Mucosa of rectum (tissue), 2 donors: Measurements from ENCODE around the gene RAPH1.

Experiments
- H3K27ac ChIP-seq, 2 donors: one replicate each; pipeline ENCODE4 v1.7.0; 2013; ENCODE audit warnings: inconsistent platforms in 2 of 2, low read depth in 2 of 2, low read length in 2 of 2
- H3K27me3 ChIP-seq, 2 donors: one replicate each; pipeline ENCODE4 v1.7.0; 2013; ENCODE audit warnings: low read length in 2 of 2; ENCODE audit not compliant: control insufficient read depth in 2 of 2, insufficient read depth in 2 of 2
- H3K36me3 ChIP-seq, 2 donors: one replicate each; pipeline ENCODE4 v1.7.0; 2013; ENCODE audit warnings: low read length in 2 of 2; ENCODE audit not compliant: control insufficient read depth in 2 of 2, insufficient read depth in 2 of 2
- H3K4me1 ChIP-seq, 2 donors: one replicate each; pipeline ENCODE4 v1.7.0; 2013; ENCODE audit warnings: low read length in 2 of 2, mild to moderate bottlenecking in 1 of 2; ENCODE audit not compliant: control insufficient read depth in 2 of 2, insufficient read depth in 2 of 2
- H3K4me3 ChIP-seq, 2 donors: one replicate each; pipeline ENCODE4 v1.7.0; 2013; ENCODE audit warnings: low read length in 2 of 2
- H3K9ac ChIP-seq, 2 donors: one replicate each; pipeline ENCODE4 v1.7.0; 2013; ENCODE audit warnings: low read length in 2 of 2, low read depth in 1 of 2, mild to moderate bottlenecking in 1 of 2
- H3K9me3 ChIP-seq, 2 donors: one replicate each; pipeline ENCODE4 v1.7.0; 2013; ENCODE audit warnings: low read length in 2 of 2; ENCODE audit not compliant: control insufficient read depth in 2 of 2
- donor health status: healthy.
- donor health status: Normal muscosa, but diverticular disease.

Gene RAPH1

GRCh38 chr2:203572316-203572715 lies 37.2 kb upstream of the RAPH1 start:
- no peaks in the 10 kb centered on the region for H3K4me1 ChIP-seq
- no peaks in the 10 kb centered on the region for H3K36me3 ChIP-seq
- no peak overlapping the region for H3K4me3 ChIP-seq
- no peak overlapping the region for H3K27ac ChIP-seq
- no peaks in the 10 kb centered on the region for H3K27me3 ChIP-seq
- no peaks in the 10 kb centered on the region for H3K9me3 ChIP-seq
- no peak overlapping the region for H3K9ac ChIP-seq

GRCh38 chr2:203569677-203570316 lies 34.7 kb upstream of the RAPH1 start:
- H3K4me3 ChIP-seq, result no peak overlapping the region
- H3K9me3 ChIP-seq, result no peaks in the 10 kb centered on the region

GRCh38 chr2:203567691-203568090 lies 32.6 kb upstream of the RAPH1 start:
- H3K36me3 ChIP-seq, result no peaks in the 10 kb centered on the region
- no peaks in the 10 kb centered on the region for H3K27me3 ChIP-seq
- H3K9ac ChIP-seq, result no peak overlapping the region
- H3K4me3 ChIP-seq, result no peak overlapping the region
- H3K4me1 ChIP-seq, result no peaks in the 10 kb centered on the region
- H3K9me3 ChIP-seq, result no peaks in the 10 kb centered on the region
- no peak overlapping the region for H3K27ac ChIP-seq

More at GRCh38 chr2:203569677-203570316, 34.7 kb upstream of the RAPH1 start:
- Histone ChIP-seq H3K27me3 (no peaks in the 10 kb centered on the region), H3K36me3 (no peaks in the 10 kb centered on the region), H3K27ac (no peak overlapping the region), H3K9ac (no peak overlapping the region), H3K4me1 (no peaks in the 10 kb centered on the region)

- no peaks in the 10 kb centered on the region for H3K9me3 ChIP-seq
- H3K4me3 ChIP-seq, result no peak overlapping the region
- H3K27me3 ChIP-seq, result no peaks in the 10 kb centered on the region
- no peaks in the 10 kb centered on the region for H3K36me3 ChIP-seq
- peaks cover 0 to 4% of the 10 kb centered on the region in 2 donors for H3K4me1 ChIP-seq
- H3K9ac ChIP-seq, result no peak overlapping the region
- no peak overlapping the region for H3K27ac ChIP-seq
Observed at GRCh38 chr2:203566161-203566560, 31.1 kb upstream of the RAPH1 start.

GRCh38 chr2:203565076-203565475 lies 30.0 kb upstream of the RAPH1 start:
- Histone ChIP-seq H3K9ac (no peak overlapping the region), H3K4me1 (peaks cover 0 to 4% of the 10 kb centered on the region in 2 donors), H3K9me3 (no peaks in the 10 kb centered on the region), H3K36me3 (no peaks in the 10 kb centered on the region), H3K27ac (no peak overlapping the region), H3K4me3 (no peak overlapping the region), H3K27me3 (no peaks in the 10 kb centered on the region)

GRCh38 chr2:203562268-203562667 lies 27.2 kb upstream of the RAPH1 start:
- Histone ChIP-seq H3K9me3 (no peaks in the 10 kb centered on the region), H3K27me3 (no peaks in the 10 kb centered on the region), H3K9ac (no peak overlapping the region), H3K36me3 (no peaks in the 10 kb centered on the region), H3K27ac (no peak overlapping the region), H3K4me3 (no peak overlapping the region), H3K4me1 (peaks cover 0 to 4% of the 10 kb centered on the region in 2 donors)

GRCh38 chr2:203559641-203560040 lies 24.5 kb upstream of the RAPH1 start:
- H3K9me3 ChIP-seq, result no peaks in the 10 kb centered on the region
- H3K4me1 ChIP-seq, result peaks cover 0 to 4% of the 10 kb centered on the region in 2 donors
- no peak overlapping the region for H3K9ac ChIP-seq
- no peak overlapping the region for H3K4me3 ChIP-seq
- H3K27ac ChIP-seq, result no peak overlapping the region
- no peaks in the 10 kb centered on the region for H3K27me3 ChIP-seq
- H3K36me3 ChIP-seq, result no peaks in the 10 kb centered on the region

- Histone ChIP-seq H3K4me3 (no peak overlapping the region), H3K9ac (no peak overlapping the region), H3K27ac (no peak overlapping the region), H3K9me3 (no peaks in the 10 kb centered on the region), H3K4me1 (no peaks in the 10 kb centered on the region), H3K36me3 (no peaks in the 10 kb centered on the region), H3K27me3 (no peaks in the 10 kb centered on the region)
Observed at GRCh38 chr2:203553784-203554183, 18.7 kb upstream of the RAPH1 start.

GRCh38 chr2:203551778-203552177 lies 16.7 kb upstream of the RAPH1 start:
- no peaks in the 10 kb centered on the region for H3K36me3 ChIP-seq
- H3K9ac ChIP-seq, result no peak overlapping the region
- H3K4me1 ChIP-seq, result no peaks in the 10 kb centered on the region
- H3K27me3 ChIP-seq, result no peaks in the 10 kb centered on the region
- H3K9me3 ChIP-seq, result no peaks in the 10 kb centered on the region
- H3K27ac ChIP-seq, result no peak overlapping the region
- H3K4me3 ChIP-seq, result no peak overlapping the region

- Histone ChIP-seq H3K4me3 (no peak overlapping the region), H3K27ac (no peak overlapping the region), H3K36me3 (no peaks in the 10 kb centered on the region), H3K9me3 (no peaks in the 10 kb centered on the region), H3K4me1 (no peaks in the 10 kb centered on the region), H3K27me3 (no peaks in the 10 kb centered on the region), H3K9ac (no peak overlapping the region)
Observed at GRCh38 chr2:203550266-203550665, 15.2 kb upstream of the RAPH1 start.

GRCh38 chr2:203549406-203549805 lies 14.3 kb upstream of the RAPH1 start:
- H3K36me3 ChIP-seq, result no peaks in the 10 kb centered on the region
- H3K9me3 ChIP-seq, result no peaks in the 10 kb centered on the region
- no peaks in the 10 kb centered on the region for H3K4me1 ChIP-seq
- H3K27me3 ChIP-seq, result no peaks in the 10 kb centered on the region
- H3K9ac ChIP-seq, result no peak overlapping the region
- H3K4me3 ChIP-seq, result no peak overlapping the region
- H3K27ac ChIP-seq, result no peak overlapping the region
